ENCODE results near the gene HCST.
"Not testable (repeated sequence)": the region's sequence is repeated elsewhere in the genome, so short reads cannot be mapped to it uniquely, and the experiment has no call there.

The HCST gene

GRCh38 chr19:35891819-35892218, 10.5 kb upstream of the HCST start:
- Mint-ChIP-seq H3K36me3 (peaks cover 100% of the 10 kb centered on the region), H3K4me1 (peaks cover 39% of the 10 kb centered on the region)
- DNase-seq (ENCODE audit: low spot score in 2 of 2); ATAC-seq; H3K27ac Mint-ChIP-seq; H3K9me3 Mint-ChIP-seq; H3K4me3 Mint-ChIP-seq: not testable (repeated sequence)

GRCh38 chr19:35894342-35894741, 8.0 kb upstream of the HCST start:
- Mint-ChIP-seq H3K4me3 (no peak overlapping the region), H3K36me3 (peaks cover 100% of the 10 kb centered on the region), H3K27ac (no peak overlapping the region), H3K4me1 (peaks cover 42% of the 10 kb centered on the region), H3K9me3 (no peaks in the 10 kb centered on the region)
- DNase-seq (ENCODE audit: low spot score in 2 of 2) (no peak), ATAC-seq (no peak)

GRCh38 chr19:35895911-35896642, 6.3 kb upstream of the HCST start:
- H3K27ac Mint-ChIP-seq = peak overlapping the region; percentile 99
- ATAC-seq (no peak), DNase-seq (ENCODE audit: low spot score in 2 of 2) (no peak)
- H3K36me3 Mint-ChIP-seq = peaks cover 99% of the 10 kb centered on the region
- H3K9me3 Mint-ChIP-seq = no peaks in the 10 kb centered on the region
- peaks cover 48% of the 10 kb centered on the region for H3K4me1 Mint-ChIP-seq
- peak overlapping the region; percentile 84 for H3K4me3 Mint-ChIP-seq

GRCh38 chr19:35896643-35897040, 5.7 kb upstream of the HCST start:
- ATAC-seq (no peak), DNase-seq (ENCODE audit: low spot score in 2 of 2) (no peak)
- Mint-ChIP-seq H3K36me3 (peaks cover 95% of the 10 kb centered on the region), H3K4me3 (peak overlapping the region; percentile 84), H3K27ac (peak overlapping the region; percentile 99), H3K9me3 (no peaks in the 10 kb centered on the region), H3K4me1 (peaks cover 50% of the 10 kb centered on the region)

- Mint-ChIP-seq H3K9me3 (no peaks in the 10 kb centered on the region), H3K4me3 (peak overlapping the region; percentile 84), H3K4me1 (peaks cover 57% of the 10 kb centered on the region), H3K27ac (peak overlapping the region; percentile 99), H3K36me3 (peaks cover 90% of the 10 kb centered on the region)
- DNase-seq (ENCODE audit: low spot score in 2 of 2) (no peak), ATAC-seq (no peak)
Measured at GRCh38 chr19:35897706-35898451, 4.5 kb upstream of the HCST start.

GRCh38 chr19:35898499-35898809, 3.9 kb upstream of the HCST start:
- ATAC-seq (no peak), DNase-seq (ENCODE audit: low spot score in 2 of 2) (no peak)
- H3K4me3 Mint-ChIP-seq = peak overlapping the region; percentile 84
- peak overlapping the region; percentile 99 for H3K27ac Mint-ChIP-seq
- H3K4me1 Mint-ChIP-seq = peaks cover 61% of the 10 kb centered on the region
- peaks cover 89% of the 10 kb centered on the region for H3K36me3 Mint-ChIP-seq
- no peaks in the 10 kb centered on the region for H3K9me3 Mint-ChIP-seq

- Mint-ChIP-seq H3K9me3 (no peaks in the 10 kb centered on the region), H3K36me3 (peaks cover 88% of the 10 kb centered on the region), H3K27ac (peak overlapping the region; percentile 99), H3K4me3 (peak overlapping the region; percentile 84), H3K4me1 (peaks cover 73% of the 10 kb centered on the region)
- DNase-seq (ENCODE audit: low spot score in 2 of 2) = peak; percentile 73 to 88
- ATAC-seq = peak; percentile 76
Measured at GRCh38 chr19:35899547-35900214, 2.6 kb upstream of the HCST start.

- DNase-seq (ENCODE audit: low spot score in 2 of 2) = no peak
- Mint-ChIP-seq H3K4me1 (peaks cover 73% of the 10 kb centered on the region), H3K27ac (peak overlapping the region; percentile 99), H3K4me3 (peak overlapping the region; percentile 84), H3K36me3 (peaks cover 76% of the 10 kb centered on the region), H3K9me3 (no peaks in the 10 kb centered on the region)
- no peak for ATAC-seq
Measured at GRCh38 chr19:35901055-35901644, 1.2 kb upstream of the HCST start.

- Mint-ChIP-seq H3K4me1 (peaks cover 75% of the 10 kb centered on the region), H3K27ac (peak overlapping the region; percentile 99), H3K4me3 (peak overlapping the region; percentile 84), H3K36me3 (peaks cover 58% of the 10 kb centered on the region), H3K9me3 (no peaks in the 10 kb centered on the region)
- ATAC-seq (no peak), DNase-seq (ENCODE audit: low spot score in 2 of 2) (no peak)
Measured at GRCh38 chr19:35902870-35903475, 644 bp downstream of the HCST start.

- peak overlapping the region; percentile 99 for H3K27ac Mint-ChIP-seq
- ATAC-seq (peak; percentile 71), DNase-seq (ENCODE audit: low spot score in 2 of 2) (peak; percentile 75 to 93)
- peaks cover 51% of the 10 kb centered on the region for H3K36me3 Mint-ChIP-seq
- no peaks in the 10 kb centered on the region for H3K9me3 Mint-ChIP-seq
- peak overlapping the region; percentile 84 for H3K4me3 Mint-ChIP-seq
- peaks cover 70% of the 10 kb centered on the region for H3K4me1 Mint-ChIP-seq
Measured at GRCh38 chr19:35903550-35904179, 1.3 kb downstream of the HCST start.

GRCh38 chr19:35904311-35905068, 2.2 kb downstream of the HCST start:
- peak overlapping the region; percentile 84 for H3K4me3 Mint-ChIP-seq
- ATAC-seq (no peak), DNase-seq (ENCODE audit: low spot score in 2 of 2) (no peak)
- peak overlapping the region; percentile 87 for H3K27ac Mint-ChIP-seq
- H3K4me1 Mint-ChIP-seq = peaks cover 74% of the 10 kb centered on the region
- no peaks in the 10 kb centered on the region for H3K9me3 Mint-ChIP-seq
- H3K36me3 Mint-ChIP-seq = peaks cover 43% of the 10 kb centered on the region

GRCh38 chr19:35905178-35905727, 2.9 kb downstream of the HCST start:
- H3K27ac Mint-ChIP-seq = peak overlapping the region; percentile 87

GRCh38 chr19:35907377-35907745, 5.0 kb downstream of the HCST start:
- no peak for ATAC-seq
- H3K4me3 Mint-ChIP-seq = peak overlapping the region; percentile 63

More at GRCh38 chr19:35905178-35905727, 2.9 kb downstream of the HCST start:
- no peaks in the 10 kb centered on the region for H3K9me3 Mint-ChIP-seq
- peak overlapping the region; percentile 84 for H3K4me3 Mint-ChIP-seq
- H3K36me3 Mint-ChIP-seq = peaks cover 35% of the 10 kb centered on the region
- H3K4me1 Mint-ChIP-seq = peaks cover 76% of the 10 kb centered on the region
- no peak for ATAC-seq
- no peak for DNase-seq (ENCODE audit: low spot score in 2 of 2)

GRCh38 chr19:35908010-35908441, 5.7 kb downstream of the HCST start, which contains the start of gene TYROBP:
Gene TYROBP, minus strand, starts transcription at chr19:35908295. Its CDS starts 67 bp downstream, at chr19:35908228.
- peaks cover 59% of the 10 kb centered on the region for H3K4me1 Mint-ChIP-seq
- ATAC-seq (no peak), DNase-seq (ENCODE audit: low spot score in 2 of 2) (no peak)
- peak within 1 kb of the TSS; percentile 63 for H3K4me3 Mint-ChIP-seq
- H3K9me3 Mint-ChIP-seq = no peaks in the 10 kb centered on the region
- peaks cover 19% of the 10 kb centered on the region for H3K36me3 Mint-ChIP-seq
- H3K27ac Mint-ChIP-seq = peak within 1 kb of the TSS; percentile 89

More at GRCh38 chr19:35907377-35907745, 5.0 kb downstream of the HCST start:
- Mint-ChIP-seq H3K27ac (peak overlapping the region; percentile 76), H3K9me3 (no peaks in the 10 kb centered on the region), H3K4me1 (peaks cover 66% of the 10 kb centered on the region), H3K36me3 (peaks cover 19% of the 10 kb centered on the region)
- no peak for DNase-seq (ENCODE audit: low spot score in 2 of 2)

Measured in stimulated activated effector memory CD8-positive, alpha-beta T cell treated with anti-CD3 and anti-CD28 coated beads, Interleukin-12 subunit alpha, Interleukin-12 subunit beta, amount 100 ng/mL, for 72 hours (primary cell).